Pons (tissue), 1 donor: ENCODE measurements around the gene RABL6.
"Not testable (repeated sequence)": the region's sequence is repeated elsewhere in the genome, so short reads cannot be mapped to it uniquely, and the experiment has no call there.

Source experiments
- DNase-seq: peaks from one replicate; pipeline ENCODE4 v3.0.0-alpha.2; 2016; ENCODE audit warnings: low spot score

The RABL6 gene

GRCh38 chr9:136857581-136858412, 50.0 kb downstream of the RABL6 start:
- no peak for DNase-seq

- DNase-seq = no peak
Measured at GRCh38 chr9:136858452-136858843, 50.7 kb downstream of the RABL6 start.

DNA sequence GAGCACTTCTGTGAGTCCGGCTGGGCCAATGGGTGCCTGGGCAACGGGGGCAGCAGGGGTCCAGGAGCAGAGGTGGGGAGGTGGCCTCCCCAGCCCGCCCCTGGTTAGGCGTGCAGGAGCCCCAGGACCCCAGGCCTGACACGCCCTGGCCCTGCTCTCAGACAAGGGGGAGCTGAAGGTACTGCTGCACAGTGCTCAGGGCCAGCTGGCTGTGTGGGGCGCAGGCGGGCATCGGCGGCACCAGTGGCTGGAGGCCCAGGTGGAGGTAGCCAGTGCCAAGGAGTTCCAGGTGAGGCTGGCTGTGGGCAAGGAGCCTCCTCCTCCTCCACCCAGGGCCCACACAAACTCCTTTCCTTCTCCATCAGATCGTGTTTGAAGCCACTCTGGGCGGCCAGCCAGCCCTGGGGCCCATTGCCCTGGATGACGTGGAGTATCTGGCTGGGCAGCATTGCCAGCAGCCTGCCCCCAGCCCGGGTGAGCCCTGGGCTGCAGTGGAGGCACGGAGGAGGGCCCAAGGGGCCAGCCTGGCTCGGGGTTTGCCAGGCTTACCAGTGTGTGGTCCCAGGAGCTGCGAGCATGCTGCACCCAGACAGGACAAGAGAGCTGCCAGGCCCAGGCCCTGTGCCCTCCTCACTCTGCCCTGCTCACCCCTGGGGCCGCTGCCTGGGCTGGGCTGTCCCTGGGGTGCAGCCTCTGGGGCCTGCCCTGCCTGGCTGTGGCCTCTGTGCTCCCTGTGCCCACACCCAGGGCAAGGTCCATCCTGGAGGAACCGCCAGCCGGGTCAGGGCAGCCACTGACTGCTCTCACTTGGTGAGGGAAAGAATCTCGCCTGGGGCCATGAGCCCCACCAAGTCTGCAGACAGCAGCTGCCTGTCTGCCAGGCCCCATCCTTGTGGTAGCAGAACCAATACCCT, 51.4 kb downstream of the RABL6 start:
- peak; percentile 60 for DNase-seq

GRCh38 chr9:136860529-136860928, 52.8 kb downstream of the RABL6 start:
- DNase-seq = no peak

DNA sequence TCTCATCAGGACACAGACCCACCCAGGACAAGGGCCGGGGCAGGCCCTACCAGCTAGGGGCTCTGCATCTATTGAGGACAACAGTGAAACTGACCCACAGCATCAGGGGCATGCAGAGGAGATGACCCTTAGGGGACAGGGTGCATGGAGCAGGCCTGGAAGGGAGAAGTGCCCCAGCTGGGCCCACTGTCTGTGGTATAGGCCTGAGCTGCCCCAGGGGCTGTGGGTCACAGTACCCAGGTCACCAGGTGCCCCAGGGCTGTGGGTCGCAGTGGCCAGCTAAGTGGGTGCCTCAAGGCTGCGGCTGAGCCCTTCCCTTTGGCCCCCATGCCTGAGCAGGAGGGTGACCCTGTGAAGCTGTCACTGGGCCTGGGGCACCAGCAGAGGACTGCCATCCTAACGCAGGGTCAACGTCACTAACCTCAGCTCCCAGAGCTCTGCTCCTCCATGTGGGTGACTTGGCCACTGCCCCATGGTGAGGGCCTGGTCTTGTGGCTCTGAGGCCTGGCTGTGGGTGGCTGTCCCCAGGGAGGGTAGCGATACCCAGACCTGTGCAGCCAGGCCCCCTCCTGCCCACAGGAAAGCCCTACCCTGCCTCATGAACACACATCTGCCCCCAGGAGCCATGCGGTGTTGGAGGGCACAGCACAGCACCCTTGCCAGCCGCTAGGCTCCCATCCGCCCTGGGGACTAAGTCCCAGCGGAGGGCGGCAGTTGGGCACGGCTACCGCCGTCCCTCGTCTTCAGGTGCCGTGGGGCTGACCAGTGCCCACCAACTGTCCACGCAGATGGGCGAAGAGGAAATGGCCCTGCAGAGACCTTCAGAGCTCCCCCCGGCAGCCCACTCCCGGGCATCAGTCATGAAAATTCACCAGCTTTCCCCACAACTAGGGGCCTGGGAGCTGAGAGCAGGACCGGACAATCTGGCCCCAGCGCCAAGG, 53.5 kb downstream of the RABL6 start:
- no peak for DNase-seq

DNA sequence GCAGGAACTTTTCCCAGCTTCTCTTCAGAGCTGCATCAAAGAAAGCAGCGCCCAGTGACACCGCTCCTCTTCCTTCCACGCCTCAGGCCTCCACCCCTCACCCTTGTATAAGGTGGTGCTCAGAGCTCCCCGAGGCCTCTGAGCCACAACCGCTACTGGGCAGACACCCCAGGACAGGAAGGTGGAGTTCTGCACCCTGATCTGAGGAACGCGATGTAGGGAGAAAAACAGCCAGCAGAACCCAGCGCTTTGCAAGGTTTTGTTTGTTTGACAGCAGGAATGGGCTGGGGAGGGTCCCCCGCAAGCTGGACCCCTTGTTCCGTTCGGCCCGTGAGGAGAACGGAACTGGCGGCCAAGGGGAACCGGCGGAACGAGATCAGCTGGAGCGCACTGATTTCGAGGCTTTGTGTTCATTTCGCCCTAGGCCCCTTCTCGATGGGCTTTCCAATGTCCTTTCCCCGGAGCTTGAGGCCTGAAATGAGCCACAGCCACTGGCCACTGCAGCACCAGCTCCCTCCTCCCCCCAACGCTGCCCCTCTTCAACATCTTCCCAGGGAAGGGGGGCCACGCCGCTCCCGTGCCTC, 54.2 kb downstream of the RABL6 start:
- no peak for DNase-seq

DNA sequence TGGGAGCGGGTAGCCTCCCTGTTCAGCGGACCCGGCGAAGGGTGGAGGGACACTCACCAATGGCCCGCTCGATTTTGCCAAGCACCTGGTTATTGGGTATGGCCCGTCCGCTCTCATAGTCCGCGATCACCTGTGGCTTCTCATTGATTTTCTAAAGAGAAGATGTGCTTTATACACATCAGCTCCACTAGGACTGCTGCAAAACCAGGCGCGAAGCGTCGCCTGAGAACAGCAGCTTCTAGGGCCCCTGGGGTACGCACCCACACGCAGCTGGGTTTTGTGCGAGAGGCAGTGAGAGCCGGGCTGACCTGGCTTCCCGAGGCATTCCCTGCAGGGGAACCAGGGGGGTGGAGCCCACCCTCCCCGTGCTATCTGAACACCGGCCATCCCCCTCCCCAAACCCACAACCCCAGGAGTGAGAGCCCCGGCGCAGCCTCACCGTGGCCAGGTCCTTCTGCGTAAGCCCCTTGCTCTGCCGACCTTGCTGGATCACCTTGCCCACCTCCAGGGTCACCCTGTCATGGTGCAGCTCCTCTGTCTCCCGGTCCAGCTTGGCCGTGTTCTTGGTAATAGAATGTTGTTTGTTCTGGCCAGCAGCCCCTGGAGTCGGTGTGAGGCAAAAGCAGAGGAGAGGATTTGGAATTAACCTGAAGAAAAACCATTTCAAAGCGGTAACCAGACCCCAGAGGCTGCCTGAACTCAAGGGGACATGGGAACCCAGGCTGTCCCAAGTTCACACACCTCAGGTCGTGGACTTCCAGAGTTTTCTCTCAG, 55.3 kb downstream of the RABL6 start:
- no peak for DNase-seq

DNA sequence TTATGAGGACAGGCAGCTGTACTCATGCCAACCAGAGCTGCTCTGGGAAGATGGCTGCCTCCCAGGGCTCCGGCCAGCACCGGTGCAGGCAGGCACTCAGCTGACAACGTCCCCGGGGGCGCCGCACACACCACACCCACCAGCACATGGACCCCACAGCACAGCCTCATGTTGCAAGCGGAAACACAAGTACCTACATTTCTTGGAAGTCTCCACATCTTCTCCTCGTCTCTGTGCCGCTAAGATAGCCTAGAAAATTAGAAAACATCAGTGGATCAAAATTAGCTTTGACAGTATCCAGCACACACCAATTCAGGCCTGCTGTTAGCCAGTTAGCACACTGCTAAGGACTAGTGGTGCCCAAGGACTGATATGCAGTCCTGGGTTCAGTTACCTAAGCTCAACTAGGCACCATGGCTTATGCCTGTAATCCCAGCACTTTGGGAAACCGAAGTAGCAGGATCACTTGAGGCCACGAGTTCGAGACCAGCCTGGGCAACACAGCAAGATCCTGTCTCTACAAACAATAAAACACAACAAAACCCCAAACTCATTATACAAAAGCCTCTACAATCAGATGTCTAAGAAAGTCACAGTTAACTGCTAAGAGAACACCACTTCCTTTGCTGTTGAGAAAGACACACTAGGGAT, 56.0 kb downstream of the RABL6 start:
- no peak for DNase-seq

- DNase-seq = no peak
Measured at GRCh38 chr9:136865041-136865767, 57.5 kb downstream of the RABL6 start.

DNA sequence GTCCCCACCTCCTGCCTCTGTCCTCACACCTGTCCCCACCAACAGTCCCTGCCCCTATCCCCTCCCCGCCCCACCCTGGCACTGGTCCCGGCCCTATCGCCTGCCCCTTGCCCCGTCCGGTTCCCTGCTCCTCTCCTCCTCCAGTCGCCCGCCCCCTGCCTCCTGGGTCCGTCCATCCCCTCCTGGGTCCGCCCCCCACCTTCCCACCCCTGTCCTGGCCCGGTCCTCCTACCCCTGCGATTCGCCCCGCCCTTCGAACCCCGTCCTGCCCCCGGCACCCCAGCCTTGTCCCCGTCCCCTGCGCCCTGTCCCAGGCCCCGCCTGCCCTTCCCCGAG, 58.0 kb downstream of the RABL6 start:
- DNase-seq = no peak

GRCh38 chr9:136866898-136867421, 59.2 kb downstream of the RABL6 start:
- not testable (repeated sequence) for DNase-seq

- DNase-seq = no peak
Measured at GRCh38 chr9:136867480-136867879, 59.7 kb downstream of the RABL6 start.

DNA sequence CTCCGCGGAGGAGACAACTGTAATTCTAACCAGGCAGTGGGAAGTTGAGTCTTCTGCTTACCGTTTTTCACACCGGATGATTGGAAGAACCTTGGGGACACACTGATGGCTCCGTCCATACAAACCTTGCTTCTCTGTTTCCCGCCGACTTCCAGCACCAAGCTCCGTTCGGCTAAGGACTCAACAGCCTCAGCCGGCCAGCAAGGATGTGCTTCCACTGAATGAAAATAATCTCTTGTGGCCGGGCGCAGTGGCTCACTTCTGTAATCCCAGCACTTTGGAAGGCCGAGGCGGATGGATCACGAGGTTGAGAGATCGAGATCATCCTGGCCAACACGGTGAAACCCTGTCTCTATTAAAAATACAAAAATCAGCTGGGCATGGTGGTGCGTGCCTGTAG, 60.2 kb downstream of the RABL6 start:
- no peak for DNase-seq

- DNase-seq = no peak
Measured at GRCh38 chr9:136868644-136869043, 60.9 kb downstream of the RABL6 start.

GRCh38 chr9:136869611-136870010, 61.9 kb downstream of the RABL6 start:
- not testable (repeated sequence) for DNase-seq

GRCh38 chr9:136875155-136875554, 67.4 kb downstream of the RABL6 start:
- no peak for DNase-seq

GRCh38 chr9:136876476-136876875, 68.7 kb downstream of the RABL6 start:
- no peak for DNase-seq

DNA sequence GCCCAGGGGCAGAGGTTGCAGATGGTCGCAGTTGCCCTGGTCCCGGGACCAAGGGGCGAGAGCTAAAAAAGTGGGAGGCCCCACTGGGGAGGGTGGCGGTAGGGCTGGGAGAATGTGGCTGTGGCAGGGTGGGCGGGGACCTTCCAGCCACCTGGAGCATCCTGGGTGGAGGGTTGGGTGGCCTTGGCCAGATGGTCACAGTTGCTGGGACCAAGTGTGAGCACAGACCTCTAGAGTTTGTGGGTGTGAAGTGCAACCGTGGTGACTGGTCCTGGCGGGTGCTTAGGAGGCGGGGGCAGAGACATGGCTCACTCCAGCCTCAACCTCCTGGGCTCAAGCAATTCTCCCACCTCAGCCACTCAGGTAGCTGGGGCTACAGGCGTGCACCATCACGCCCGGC, 72.9 kb downstream of the RABL6 start:
- no peak for DNase-seq

DNA sequence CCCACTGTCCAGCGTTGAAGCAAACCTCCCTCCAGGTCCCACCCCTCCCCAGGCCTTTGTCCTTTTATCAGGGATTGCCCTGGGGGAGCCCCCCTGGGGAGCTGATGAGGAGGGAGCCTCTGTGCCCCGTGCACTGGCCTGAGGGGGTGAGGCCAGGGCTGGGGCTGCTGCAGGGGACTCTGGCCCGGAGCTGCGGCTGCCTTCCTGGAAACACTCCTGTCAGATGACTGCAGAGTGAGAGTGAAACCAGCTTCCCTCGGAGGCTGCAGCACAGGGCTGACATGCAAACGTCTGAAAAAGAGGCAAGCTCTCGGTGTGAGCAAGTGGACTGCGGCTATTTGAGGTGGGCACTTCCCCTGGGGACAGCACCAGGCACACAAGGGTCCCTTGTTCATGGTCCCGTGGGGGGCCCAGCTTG, 74.0 kb downstream of the RABL6 start:
- peak; percentile 35 for DNase-seq
